Stimulated activated CD8-positive, alpha-beta memory T cell treated with anti-CD3 and anti-CD28 coated beads, Interleukin-4, amount 100 ng/mL, for 24 hours (primary cell): ENCODE measurements around the gene OOSP1.
"Not testable (repeated sequence)": the region's sequence is repeated elsewhere in the genome, so short reads cannot be mapped to it uniquely, and the experiment has no call there.

Experiments used
- DNase-seq: peaks from one replicate; pipeline ENCODE4 v3.0.0-alpha.2; 2020; ENCODE audit warnings: low read depth

The OOSP1 gene, protein sequence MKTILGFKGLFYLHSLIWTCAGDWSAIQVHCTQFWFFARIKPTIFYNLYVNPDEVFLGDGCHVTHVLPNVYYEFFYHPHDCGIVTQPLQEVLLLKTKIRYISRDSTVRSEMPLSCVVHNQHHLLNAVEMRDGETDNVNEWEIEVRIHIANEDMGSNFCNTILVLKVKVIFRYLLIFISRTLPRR

DNA sequence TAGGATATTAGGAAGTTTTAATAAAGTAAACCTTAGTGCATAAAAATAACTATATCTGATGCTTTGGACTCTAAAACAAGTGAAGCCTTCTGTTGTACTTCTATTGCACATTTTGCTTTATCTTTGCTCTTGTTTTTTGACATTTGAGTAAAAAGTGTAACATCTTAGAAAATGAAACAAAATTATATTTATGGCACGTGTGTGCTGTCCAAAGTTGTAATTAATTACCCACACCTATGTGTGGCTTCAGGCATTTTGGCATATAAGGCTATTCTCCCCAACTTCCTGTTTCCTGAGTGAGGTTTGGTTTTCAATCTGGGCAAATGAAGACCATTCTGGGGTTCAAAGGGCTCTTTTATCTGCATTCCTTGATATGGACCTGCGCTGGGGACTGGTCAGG, at the start of gene OOSP1:
Gene OOSP1, plus strand, starts transcription at position 301 of the 400 bp plus-strand sequence. Its CDS starts 23 bp downstream, at position 324.
- DNase-seq = no peak

DNA sequence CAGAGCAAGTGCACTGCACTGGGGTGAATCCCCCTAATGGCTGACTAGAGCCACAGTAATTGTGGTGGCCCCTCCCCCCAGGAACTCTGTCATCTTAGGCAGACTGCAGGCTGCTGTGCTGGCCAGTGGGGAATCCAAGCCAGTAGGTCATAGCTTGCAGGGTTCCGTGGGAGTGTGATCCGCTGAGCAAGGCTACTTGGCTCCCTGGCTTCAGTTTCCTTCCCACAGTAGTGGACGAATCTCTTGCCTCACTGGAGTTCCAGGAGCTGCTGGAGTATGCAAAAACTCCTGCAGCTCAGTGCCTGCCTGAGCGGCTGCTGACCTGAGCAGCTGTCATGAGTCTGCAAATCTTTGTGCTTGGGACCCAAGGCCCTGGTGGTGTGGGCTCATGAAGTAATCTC, 46.5 kb upstream of the OOSP1 start:
- DNase-seq = no peak

DNA sequence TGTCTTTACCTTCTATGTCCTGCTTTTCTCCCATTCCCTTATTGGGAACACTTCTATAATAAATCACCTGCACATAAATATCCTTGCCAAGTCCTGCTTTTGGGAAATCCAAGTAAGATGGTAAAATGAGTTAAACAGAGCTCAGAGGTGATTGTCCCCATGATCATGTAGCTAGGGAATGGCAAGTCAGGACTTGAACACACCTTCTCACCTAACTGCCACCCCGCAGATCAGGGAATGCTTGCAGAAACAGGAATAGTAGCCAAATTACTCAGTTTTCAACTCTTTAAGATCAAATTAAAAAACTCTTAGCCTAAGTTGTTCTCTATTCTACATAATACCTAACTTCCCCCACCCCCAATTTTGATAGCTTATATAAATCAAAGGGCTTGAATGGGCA, 43.6 kb upstream of the OOSP1 start:
- no peak for DNase-seq

DNA sequence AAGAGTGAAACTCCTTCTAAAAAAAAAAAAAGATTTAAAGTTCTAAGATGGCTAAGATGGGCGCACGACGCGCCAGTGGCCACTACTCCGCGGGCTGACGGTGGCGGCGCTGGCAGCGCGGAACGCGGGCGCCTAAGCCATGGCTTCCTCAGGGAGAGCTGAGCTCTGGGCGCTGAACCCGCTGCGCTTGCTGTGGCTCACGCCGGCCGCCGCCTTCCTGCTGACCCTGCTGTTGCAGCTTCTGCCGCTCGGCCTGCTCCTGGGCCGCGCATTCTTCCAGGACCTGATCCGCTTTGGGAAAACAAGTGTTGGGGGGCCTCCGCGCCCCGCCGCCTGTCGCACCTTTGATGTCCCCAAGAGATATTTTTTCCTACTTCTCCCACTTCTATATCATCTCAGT, 40.2 kb upstream of the OOSP1 start:
- no peak for DNase-seq

DNA sequence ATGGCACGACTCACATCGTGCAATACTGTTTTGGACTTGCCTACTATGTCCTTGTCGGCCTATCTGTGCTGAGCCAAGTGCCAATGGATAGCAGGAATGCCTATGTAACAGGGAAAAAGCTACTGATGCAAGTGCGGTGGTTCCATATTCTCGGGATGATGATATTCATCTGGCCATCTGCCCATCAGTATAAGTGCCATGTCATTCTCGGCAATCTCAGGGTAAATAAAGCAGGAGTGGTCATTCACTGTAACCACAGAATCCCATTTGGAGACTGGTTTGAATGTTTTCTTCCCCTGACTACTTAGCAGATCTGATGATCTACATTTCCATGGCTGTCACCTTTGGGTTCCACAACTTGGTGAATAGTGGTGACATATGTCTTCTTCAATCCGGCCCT, 39.6 kb upstream of the OOSP1 start:
- DNase-seq = no peak

DNA sequence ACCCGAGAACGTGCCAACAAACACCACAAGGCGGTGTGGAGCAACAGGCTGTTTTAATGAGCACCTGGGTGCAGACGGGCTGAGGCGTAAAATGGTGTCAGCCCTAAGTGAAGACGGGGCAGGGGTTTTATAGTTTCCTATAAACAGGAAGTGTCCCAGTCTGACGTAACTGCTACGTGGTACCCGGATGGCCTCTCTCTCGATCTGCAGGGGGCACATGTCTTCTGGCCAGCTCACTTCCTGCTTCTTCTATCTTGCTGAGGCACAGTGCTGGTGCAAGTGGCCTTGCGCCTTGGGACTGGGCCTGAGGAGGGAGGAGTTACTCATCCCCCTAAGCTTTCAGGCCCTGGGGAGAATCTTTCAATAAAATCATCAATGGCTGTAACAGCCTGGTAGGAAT, 38.7 kb upstream of the OOSP1 start:
- no peak for DNase-seq

DNA sequence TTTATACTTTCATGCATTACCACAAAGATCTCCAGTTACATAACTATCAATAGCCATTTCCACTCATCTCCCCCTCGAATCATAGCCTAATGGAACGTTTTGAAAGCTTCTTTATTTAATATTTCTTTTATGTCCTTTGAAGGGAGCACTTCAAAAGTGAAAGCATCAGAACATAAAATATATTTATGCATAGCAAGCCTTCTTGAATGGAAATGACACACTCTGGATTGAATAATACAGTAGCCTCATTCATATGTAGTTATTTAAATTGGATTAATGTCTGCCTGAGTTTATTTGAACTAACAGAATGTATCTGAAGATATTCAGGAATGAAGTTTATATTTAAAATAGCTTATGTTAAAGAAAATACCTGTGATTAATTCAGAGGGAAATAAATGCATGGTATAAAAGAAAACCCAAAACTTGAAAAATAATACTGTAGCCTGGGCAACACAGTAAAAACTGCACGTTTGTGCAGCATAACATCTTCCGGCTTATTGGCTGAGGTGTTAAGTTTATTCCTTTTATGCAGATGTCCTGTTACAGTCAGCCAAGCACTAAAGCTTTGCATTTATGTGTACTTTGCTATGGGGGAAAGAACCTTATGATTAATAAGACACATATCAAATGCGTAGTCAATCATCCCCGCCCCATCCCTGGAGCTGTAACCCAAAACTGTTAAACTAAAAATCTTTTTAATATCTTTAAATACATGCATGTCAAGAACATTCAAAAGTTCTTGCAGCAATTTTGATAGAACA, 37.7 kb upstream of the OOSP1 start:
- no peak for DNase-seq

DNA sequence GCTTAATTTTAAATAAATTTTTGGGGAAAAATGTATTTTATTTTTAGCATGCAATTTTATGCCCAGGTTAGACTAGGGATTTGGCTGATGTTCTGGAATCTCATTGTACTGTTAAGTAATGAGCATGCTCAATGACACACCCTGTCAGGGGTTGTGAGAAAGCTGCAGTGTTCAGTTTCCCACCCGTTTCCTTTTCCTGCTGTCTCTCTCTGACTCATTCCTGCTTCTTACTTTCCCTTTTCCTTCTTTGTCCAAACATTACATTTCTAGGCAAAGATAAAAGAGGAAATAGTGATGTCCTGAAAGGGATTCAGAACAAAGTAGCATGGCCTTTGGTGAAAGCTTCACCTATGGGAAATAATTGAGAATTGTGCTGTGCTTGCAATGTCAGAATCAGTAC, 36.9 kb upstream of the OOSP1 start:
- no peak for DNase-seq

DNA sequence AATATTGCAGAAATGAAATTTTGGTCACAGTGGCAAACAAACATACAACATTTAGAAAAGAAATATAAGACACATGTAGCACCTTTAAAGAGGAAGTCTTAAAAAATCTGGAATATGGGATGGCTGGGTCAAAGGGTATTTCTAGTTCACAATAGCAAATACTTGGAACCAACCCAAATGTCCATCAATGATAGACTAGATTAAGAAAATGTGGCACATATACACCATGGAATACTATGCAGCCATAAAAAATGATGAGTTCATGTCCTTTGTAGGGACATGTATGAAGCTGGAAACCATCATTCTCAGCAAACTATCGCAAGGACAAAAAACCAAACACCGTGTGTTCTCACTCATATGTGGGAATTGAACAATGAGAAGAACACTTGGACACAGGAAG, 34.7 kb upstream of the OOSP1 start:
- DNase-seq = not testable (repeated sequence)

DNA sequence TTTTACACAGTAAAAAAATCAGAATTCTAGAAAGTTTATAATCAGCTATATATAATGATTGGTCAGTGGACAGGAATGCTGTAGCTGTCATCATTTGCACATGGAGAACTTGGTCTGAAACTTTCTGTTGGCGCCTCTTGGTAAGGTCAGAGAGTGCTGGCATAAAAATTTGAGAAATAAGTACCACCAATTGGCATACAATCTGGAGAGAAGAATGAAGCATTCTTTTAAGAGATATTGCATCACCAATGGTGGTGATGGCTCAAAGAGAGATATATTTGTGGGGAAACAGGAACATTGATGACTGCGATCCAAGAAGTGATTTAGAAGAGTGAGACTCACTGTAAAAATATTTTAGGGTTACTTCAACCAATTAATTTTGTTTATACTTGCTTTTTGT, 19.8 kb upstream of the OOSP1 start:
- DNase-seq = no peak

DNA sequence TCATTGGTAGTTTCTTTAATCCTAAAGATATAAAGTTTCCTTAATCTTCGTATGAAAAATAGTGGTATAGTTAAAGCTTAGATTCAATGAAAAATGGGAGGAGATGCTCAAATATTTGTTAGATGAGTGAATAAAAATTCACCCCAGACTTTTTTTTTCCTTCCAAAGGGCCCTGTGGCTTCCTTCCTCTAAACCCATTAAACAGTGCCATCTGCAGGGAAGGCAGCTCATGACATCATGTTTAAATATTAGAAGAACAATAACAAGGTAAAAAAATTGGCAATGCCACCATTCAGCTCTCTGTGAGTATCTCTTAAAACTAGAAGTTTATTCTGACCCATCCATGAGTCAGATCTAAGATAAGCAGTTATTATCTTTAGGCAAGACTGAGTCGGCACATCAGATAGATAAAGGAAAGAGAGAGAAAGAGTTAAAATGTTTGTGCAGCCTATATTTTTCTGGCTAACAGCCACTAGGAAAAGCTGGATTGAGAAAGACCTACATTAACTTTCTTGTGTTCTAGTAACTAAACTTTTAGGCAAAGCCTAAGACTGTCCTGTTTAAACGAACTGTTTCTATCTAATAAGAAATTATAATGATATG, 19.1 kb upstream of the OOSP1 start:
- DNase-seq = no peak

DNA sequence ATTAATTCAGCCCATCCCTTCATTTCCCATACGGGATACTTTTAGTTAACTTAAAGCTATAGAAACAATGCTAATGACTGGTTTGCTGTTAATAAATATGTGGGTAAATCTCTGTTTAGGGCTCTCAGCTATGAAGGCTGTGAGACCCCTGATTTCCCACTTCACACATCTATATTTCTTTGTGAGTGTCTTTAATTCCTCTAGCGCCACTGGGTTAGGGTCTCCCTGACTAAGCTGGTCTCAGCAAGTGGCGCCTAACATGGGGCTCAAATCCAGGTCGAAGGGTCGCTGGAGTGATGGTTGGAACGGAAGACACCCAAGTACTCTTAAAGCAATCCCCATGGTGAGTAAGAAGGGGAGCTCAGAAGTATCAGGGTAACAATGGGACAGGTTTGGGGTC, 14.4 kb upstream of the OOSP1 start:
- DNase-seq = no peak

DNA sequence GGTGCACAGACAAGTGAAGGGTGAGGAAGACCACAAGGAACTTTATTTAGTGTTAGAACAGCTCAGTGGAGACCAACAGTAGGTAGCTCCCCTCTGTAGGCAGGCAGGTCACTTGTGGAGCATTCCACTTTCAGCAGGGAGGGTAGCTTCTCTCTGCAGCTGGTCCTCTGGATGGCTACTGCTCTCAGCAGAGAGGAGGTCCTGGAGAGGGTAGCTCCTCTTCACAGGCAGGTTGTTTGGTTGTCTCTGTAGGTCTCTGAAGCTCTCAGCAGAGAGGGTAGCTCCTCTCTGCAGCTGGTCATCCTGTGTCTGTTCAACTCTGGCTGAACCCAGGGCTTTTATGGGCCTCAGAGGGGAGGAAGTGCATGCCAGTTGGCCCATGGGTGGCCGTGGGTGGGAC, 6.5 kb upstream of the OOSP1 start:
- DNase-seq = no peak

DNA sequence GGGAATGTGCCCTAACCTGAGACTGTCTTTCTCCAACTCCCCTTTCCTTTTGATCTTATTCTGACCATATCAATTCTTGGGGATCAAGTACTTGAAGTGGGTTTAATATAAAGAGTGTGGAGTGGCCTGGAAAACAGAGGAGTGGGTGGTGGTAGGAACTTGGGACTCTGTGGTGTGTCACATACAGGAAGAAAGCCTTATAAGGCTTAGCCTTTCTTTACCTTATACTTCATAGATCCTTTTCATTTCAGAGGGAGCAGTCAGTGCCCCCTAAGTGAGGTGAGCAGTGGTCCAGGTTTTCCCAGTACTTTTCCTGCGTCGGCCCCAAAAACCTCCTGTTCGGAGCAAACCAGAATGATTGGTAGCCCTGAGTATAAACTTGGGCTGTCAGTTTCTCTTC, 486 bp downstream of the OOSP1 start:
- DNase-seq = no peak

DNA sequence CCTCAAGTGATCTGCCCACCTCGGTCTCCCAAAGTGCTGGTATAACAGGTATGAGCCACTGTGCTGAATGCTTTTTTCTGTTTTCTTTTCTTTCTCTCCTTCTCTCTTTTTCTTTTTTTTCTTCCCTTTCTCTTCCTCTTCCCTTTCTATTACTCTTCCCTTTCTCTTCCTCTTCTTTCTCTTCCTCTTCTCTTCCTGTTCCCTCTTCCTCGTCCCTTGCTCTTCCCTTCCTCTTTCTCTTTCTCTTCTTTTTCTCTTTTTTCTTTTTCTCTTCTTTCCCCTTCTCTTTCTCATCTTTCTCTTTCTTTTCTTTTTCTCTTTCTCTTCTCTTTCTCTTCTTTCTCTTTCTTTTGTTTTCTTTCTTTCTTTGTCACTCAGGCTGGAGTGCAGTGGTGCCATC, 1.2 kb downstream of the OOSP1 start:
- DNase-seq = no peak

DNA sequence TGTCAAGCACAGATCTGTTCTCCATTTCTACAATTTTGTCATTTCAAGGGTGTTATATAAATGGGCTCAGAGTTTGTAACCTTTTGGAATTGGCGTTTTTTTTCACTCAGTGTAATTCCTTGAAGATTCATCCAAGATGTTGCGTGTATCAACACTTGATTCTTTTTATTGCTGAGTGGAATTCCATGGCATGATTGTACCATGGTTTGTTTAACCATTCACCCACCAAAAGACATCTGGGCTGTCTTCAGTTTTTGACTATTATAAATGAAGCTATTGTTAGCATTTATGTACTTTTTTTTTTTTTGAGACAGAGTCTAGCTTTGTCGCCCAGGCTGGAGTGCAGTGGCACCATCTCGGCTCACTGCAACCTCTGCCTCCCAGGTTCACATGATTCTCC, 2.9 kb downstream of the OOSP1 start:
- no peak for DNase-seq

DNA sequence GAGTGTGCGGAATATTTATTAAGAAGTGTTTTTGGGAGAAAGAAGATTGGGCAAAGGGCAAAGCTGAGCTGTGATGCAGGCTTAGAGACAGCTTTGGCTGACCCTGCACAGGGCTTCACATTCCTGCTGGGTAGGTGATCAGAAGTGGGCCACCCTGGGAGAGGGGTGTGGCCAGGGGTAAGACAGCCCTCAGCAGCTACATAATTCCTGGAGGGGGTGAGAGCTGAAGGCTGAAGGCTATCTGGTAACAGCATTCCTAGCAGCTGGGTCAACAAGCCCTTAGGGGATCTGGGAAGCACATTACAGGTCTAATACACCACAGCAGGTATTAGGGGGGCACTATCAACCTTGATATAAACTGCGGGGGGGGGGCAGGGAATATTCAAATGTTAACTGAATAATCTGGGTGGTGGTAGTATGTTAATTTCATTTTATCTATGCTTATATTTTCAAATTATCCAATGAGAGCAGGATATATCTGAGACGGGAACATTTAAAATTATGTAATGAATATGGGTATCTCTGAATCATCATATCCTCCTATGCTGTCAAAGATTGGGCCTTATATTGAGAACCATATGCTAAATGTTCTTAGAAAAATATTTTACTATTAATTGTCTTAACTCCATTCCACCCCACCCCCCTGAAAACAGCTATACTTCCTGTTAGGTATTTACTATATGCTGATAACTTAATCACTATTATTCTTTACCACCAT, 5.9 kb downstream of the OOSP1 start:
- no peak for DNase-seq

DNA sequence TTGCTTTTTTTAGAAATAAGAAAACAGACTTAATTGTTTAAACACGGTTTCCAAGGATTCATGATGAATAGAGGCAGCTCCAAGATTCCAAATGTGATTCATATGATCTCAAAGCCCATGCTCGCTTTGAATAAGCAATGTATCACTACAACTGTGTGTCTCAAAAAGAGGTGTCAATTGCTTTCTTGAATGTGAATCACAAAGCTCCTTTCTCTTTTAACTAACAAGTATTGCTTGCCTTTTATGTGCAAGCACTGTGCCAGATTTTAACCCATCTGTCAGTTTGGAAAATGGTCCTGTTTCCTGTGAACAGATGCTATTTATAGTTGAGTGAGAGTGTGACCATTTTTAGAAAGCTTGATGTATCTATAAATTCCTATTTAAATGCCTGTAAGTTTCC, 6.5 kb downstream of the OOSP1 start:
- no peak for DNase-seq

DNA sequence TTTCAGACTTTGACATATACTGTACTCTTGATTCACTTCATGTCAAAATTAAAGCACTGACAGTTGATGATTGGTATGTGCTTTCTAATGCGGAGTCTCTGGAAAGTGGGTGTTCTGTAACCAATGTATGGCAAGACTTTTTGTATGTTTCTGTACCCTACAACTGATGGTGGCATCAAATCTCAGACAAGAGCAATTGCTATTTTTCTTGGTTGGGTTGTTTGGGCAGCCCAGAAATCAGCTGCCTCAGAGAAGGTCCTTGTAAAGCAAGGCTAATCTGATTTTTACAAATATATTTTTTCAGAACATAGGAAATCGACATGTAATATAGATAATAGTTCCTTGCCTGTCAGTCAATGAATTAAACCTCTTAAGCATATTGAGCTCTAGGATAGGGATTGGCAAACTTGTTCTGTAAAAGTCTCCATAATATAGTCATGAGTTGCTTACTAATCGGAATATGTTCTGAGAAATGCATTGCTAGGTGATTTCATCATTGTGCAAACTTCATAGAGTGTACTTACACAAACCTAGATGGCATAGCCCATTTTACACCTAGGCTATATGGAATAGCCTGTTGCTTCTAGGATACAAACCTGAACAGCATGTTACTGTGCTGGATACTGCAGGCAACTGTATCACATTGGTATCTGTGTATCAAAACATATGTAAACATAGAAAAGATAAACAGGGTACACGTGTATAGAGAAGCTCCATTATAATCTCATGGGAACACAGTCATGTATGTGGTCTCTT, 15.4 kb downstream of the OOSP1 start:
- no peak for DNase-seq

DNA sequence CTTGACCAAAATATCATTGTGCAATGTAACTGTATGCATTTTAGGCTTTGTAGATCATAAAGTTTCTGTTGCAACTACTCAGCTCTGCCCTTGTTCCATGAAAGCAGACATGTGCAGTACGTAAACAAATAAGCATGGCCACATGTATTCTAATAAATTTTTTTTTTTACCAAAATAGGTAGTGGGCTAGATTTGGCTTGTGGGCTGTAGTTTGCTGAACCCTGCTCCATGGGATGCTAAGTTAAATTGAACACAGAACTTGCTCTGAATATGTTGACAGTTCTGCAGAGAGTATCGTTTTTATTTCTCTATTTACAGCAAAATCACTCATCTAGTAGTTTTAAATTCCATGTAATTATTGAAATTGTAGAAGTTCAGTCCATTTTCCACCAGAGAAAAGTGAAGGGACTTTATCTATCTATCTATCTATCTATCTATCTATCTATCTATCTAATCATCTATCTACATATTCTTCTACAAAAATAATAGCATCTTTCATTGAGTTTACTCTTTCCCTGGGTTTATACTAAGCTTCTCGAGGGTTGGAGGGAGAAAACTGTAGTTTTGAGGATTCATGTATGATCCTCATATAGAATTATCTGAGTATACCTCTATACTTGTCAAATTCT, 16.1 kb downstream of the OOSP1 start:
- no peak for DNase-seq

DNA sequence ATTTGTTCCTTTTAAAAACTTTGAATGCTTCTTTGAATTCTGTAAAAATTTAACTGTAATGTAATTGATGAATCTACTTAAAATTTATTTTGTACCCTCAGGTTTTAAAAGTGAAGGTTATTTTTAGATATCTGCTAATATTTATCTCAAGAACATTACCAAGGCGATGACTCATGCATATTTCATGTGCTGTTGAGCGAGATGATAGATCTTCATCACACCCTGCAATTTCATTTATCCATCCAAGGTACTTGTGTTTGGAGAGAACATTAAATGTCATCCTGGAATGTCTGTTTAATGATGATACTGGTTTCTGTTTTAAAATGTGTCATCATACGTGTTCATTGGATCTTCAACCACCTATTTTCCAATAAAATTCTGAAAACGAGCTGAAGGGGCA, 18.9 kb downstream of the OOSP1 start:
- no peak for DNase-seq
